SK-N-SH (cell line): Measurements from ENCODE around the gene GPC5.

Source experiments
- RXRA ChIP-seq: IDR thresholded peaks from 2 replicates; pipeline ENCODE4 v1.4.0; 2012; ENCODE audit warnings: low read depth, mild to moderate bottlenecking, borderline replicate concordance
- TF ChIP-seq, protein P1 (sequence below): IDR thresholded peaks from 2 replicates; pipeline ENCODE4 v1.4.0; 2012; ENCODE audit warnings: low read depth, borderline replicate concordance
- TF ChIP-seq, protein P2 (sequence below): fragments of 200-600 bp; sonication (generic); IDR thresholded peaks from 2 replicates; pipeline ENCODE4 v1.6.1; 2017; ENCODE audit warnings: antibody characterized with exemption, mild to moderate bottlenecking, moderate library complexity

DNA sequence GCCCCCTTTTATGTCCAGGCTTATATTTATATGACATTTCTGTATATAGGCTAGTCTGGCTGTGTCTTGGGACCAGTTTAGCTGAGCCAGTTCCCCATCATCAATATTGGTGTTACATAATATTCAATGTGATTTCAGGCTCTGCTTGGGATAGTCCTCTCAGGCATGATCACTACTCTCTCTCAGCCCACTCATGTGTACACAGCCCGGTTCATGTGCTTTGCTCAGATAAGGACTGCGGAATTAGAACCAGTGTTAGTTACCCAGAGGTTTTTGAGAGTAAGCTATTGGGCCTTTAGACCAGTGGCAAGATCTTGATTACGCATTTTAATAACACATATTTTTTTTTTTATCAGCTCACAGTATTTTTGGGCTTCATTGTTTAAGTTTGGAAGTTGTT is 219.9 kb downstream of the GPC5 start:
- no peak for TF ChIP-seq RXRA
- TF ChIP-seq, protein P1, sequence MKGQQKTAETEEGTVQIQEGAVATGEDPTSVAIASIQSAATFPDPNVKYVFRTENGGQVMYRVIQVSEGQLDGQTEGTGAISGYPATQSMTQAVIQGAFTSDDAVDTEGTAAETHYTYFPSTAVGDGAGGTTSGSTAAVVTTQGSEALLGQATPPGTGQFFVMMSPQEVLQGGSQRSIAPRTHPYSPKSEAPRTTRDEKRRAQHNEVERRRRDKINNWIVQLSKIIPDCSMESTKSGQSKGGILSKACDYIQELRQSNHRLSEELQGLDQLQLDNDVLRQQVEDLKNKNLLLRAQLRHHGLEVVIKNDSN = no peak
- TF ChIP-seq, protein P2, sequence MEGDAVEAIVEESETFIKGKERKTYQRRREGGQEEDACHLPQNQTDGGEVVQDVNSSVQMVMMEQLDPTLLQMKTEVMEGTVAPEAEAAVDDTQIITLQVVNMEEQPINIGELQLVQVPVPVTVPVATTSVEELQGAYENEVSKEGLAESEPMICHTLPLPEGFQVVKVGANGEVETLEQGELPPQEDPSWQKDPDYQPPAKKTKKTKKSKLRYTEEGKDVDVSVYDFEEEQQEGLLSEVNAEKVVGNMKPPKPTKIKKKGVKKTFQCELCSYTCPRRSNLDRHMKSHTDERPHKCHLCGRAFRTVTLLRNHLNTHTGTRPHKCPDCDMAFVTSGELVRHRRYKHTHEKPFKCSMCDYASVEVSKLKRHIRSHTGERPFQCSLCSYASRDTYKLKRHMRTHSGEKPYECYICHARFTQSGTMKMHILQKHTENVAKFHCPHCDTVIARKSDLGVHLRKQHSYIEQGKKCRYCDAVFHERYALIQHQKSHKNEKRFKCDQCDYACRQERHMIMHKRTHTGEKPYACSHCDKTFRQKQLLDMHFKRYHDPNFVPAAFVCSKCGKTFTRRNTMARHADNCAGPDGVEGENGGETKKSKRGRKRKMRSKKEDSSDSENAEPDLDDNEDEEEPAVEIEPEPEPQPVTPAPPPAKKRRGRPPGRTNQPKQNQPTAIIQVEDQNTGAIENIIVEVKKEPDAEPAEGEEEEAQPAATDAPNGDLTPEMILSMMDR = no peak
